ENCODE results near the gene CMTR2. TPM values are rescaled to one million over a fixed set of nuclear protein-coding genes. Genes with fewer than 3 reads are reported as not detected.

The CMTR2 gene
- total RNA-seq, 1 experiment from 2014 or later: 18.0 TPM

DNA sequence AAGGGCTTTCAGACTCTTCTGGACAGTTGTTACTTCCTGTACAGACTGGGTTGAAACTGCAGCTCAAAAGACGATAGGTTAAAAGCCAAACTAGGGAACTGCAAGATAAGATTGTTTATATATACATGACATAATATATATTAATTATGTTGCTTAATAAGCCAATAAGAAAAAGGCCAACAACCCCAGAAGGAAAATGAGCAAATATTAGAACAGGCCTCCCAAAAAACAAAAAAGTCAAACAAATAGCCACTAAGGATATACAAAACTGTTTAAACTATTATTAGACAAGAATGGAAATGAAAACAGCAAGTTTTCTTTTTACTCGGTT is 495 bp upstream of the CMTR2 start:
- no peaks in the 10 kb centered on the region for H3K9me3 ChIP-seq
- no peak for DNase-seq

DNA sequence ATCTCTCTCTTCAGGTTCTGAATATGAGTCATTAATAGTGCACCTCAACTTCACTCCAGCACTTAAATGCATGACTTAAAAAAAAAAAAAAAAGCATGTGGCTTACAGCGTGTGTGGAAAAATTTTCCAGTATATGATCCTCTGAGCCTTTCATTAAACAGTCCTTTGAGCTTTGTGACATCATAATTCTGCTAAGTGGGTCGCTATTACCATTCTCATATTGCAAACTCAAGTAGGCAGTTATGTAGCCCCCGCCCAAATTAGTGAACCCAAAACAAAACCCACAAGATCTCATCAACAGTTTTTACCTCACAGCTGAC is 672 bp downstream of the CMTR2 start:
- DNase-seq: no peak
- Histone ChIP-seq H3K4me3 (peak overlapping the region; percentile 81), H3K9me3 (no peaks in the 10 kb centered on the region), H3K27me3 (no peaks in the 10 kb centered on the region), H3K36me3 (peaks cover 9% of the 10 kb centered on the region)

More for the DNA sequence above, 495 bp upstream of the CMTR2 start:
- H3K4me3 ChIP-seq: peak overlapping the region; percentile 81
- no peaks in the 10 kb centered on the region for H3K27me3 ChIP-seq
- H3K36me3 ChIP-seq: peaks cover 9% of the 10 kb centered on the region

DNA sequence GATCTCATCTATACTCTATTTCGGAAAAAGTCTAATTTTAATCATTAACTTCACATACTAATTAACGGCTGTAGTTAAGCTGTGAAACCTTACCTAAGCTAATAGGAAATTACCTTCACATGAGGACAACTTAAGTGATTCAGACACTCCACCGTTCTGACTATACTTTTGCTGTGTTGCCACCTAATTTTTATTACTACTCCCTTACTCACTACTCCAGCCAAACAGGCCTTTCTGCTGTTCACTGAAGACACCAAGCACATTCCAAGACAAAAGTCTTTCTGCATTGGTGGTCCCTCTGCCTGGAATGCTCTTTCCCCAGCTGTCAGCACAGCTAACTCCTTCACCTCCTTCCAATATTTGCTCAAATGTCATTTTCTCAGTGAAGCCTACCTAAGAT is 1.3 kb downstream of the CMTR2 start:
- Histone ChIP-seq H3K9me3 (no peaks in the 10 kb centered on the region), H3K27me3 (no peaks in the 10 kb centered on the region), H3K36me3 (peaks cover 9% of the 10 kb centered on the region), H3K4me3 (no peak overlapping the region)
- no peak for DNase-seq

GRCh38 chr16:71287454-71287853 is 1.7 kb downstream of the CMTR2 start:
- H3K36me3 ChIP-seq: peaks cover 9% of the 10 kb centered on the region
- DNase-seq: no peak
- H3K4me3 ChIP-seq: no peak overlapping the region
- no peaks in the 10 kb centered on the region for H3K27me3 ChIP-seq
- no peaks in the 10 kb centered on the region for H3K9me3 ChIP-seq

- Histone ChIP-seq H3K9me3 (no peaks in the 10 kb centered on the region), H3K36me3 (peaks cover 9% of the 10 kb centered on the region), H3K27me3 (no peaks in the 10 kb centered on the region)
Observed at GRCh38 chr16:71283612-71284011, 5.6 kb downstream of the CMTR2 start.

GRCh38 chr16:71282943-71283342 is 6.3 kb downstream of the CMTR2 start:
- peaks cover 9% of the 10 kb centered on the region for H3K36me3 ChIP-seq
- DNase-seq: no peak
- no peaks in the 10 kb centered on the region for H3K27me3 ChIP-seq
- no peak overlapping the region for H3K4me3 ChIP-seq
- no peaks in the 10 kb centered on the region for H3K9me3 ChIP-seq

More at GRCh38 chr16:71283612-71284011, 5.6 kb downstream of the CMTR2 start:
- no peak overlapping the region for H3K4me3 ChIP-seq
- DNase-seq: no peak

- H3K4me3 ChIP-seq: no peak overlapping the region
- no peak for DNase-seq
- no peaks in the 10 kb centered on the region for H3K36me3 ChIP-seq
- no peaks in the 10 kb centered on the region for H3K27me3 ChIP-seq
- no peaks in the 10 kb centered on the region for H3K9me3 ChIP-seq
Observed at GRCh38 chr16:71276589-71277334, 12.4 kb downstream of the CMTR2 start.

DNA sequence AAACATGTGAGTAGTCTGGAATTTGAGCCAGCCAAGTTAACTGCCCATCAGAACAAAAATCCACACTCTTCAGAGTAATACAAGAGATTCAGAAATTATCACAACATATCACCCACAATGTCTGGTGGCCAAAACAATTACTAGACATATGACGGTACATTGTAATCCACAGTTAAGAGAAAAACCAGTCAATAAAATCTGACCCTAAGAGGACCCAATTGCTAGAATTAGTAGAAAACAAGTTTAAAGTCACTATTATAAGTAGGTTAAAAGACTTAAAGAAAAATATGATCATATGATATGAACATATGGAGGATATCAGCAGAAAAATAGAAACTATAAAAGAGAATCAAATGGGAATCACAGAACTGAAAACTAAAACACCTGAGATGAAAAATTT is 15.8 kb downstream of the CMTR2 start:
- Histone ChIP-seq H3K27me3 (no peaks in the 10 kb centered on the region), H3K9me3 (no peaks in the 10 kb centered on the region), H3K4me3 (no peak overlapping the region), H3K36me3 (no peaks in the 10 kb centered on the region)
- DNase-seq: no peak

DNA sequence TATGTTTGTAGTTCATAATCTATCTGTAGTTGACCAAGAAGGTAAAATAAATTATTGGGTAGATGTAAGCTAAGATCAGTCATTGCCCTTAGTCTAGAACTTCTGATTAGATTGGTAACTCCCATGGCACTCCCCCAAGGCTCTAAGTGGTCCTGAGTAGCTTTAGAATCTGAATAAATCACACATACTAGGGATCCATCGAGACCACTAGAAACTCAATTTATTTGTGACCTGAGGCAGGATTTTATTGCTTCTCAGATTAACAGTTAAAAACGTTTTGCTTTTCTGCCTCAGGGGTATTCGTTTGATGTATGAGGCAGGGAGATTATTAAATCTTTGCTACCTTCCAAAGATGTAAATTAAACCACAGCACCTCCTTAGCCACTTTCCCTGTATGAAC is 24.9 kb downstream of the CMTR2 start:
- H3K4me3 ChIP-seq: no peak overlapping the region
- DNase-seq: no peak
- no peaks in the 10 kb centered on the region for H3K36me3 ChIP-seq
- no peaks in the 10 kb centered on the region for H3K27me3 ChIP-seq
- H3K9me3 ChIP-seq: no peaks in the 10 kb centered on the region

GRCh38 chr16:71263582-71263981 is 25.6 kb downstream of the CMTR2 start:
- H3K36me3 ChIP-seq: no peaks in the 10 kb centered on the region
- no peak for DNase-seq
- no peak overlapping the region for H3K4me3 ChIP-seq
- no peaks in the 10 kb centered on the region for H3K27me3 ChIP-seq
- H3K9me3 ChIP-seq: no peaks in the 10 kb centered on the region

DNA sequence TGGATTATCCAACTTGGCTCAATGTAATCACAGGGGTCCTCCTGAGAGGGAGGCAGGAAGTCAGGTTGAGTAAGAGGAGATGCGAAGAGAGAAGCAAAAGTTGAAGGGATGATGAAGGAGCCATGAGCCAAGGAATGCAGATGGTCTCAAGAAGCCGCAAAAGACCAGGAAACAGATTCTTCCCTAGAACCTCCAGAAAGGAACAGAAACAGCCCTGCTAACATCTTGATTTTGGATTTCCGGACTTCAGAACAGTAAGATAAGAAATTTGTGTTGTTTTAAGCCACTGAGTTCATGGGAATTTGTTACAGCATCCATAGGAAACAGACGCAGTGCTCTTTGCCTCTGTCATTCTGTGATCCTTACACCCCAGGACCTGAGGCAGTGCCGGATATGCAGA is 26.8 kb downstream of the CMTR2 start:
- Histone ChIP-seq H3K27me3 (no peaks in the 10 kb centered on the region), H3K9me3 (no peaks in the 10 kb centered on the region), H3K4me3 (no peak overlapping the region), H3K36me3 (no peaks in the 10 kb centered on the region)
- no peak for DNase-seq

- Histone ChIP-seq H3K27me3 (no peaks in the 10 kb centered on the region), H3K36me3 (no peaks in the 10 kb centered on the region), H3K9me3 (no peaks in the 10 kb centered on the region), H3K4me3 (no peak overlapping the region)
- no peak for DNase-seq
Observed at GRCh38 chr16:71260995-71261394, 28.2 kb downstream of the CMTR2 start.

- no peak for DNase-seq
Observed at GRCh38 chr16:71259086-71259485, 30.1 kb downstream of the CMTR2 start.

DNA sequence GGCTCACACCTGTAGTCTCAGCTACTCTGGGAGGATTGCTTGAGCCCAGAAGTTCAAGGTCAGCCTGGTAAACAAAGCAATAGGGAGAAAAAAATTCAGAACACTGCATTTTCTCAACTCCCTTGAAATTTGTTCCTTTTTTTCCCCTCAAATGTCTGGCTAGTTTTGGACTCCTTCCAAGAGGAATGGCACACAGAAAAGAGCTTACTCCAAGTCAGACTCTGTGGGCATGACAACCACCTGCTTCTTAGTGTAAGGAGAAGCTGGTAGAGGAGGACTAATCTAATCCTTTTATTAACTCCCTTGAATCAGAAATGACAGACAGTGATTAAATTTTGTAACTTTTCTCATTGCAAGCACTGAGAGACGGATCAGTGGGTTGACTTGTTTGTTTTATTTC is 30.8 kb downstream of the CMTR2 start:
- no peaks in the 10 kb centered on the region for H3K27me3 ChIP-seq
- H3K4me3 ChIP-seq: no peak overlapping the region
- H3K36me3 ChIP-seq: no peaks in the 10 kb centered on the region
- DNase-seq: no peak
- H3K9me3 ChIP-seq: no peaks in the 10 kb centered on the region

More at GRCh38 chr16:71259086-71259485, 30.1 kb downstream of the CMTR2 start:
- Histone ChIP-seq H3K36me3 (no peaks in the 10 kb centered on the region), H3K4me3 (no peak overlapping the region), H3K9me3 (no peaks in the 10 kb centered on the region), H3K27me3 (no peaks in the 10 kb centered on the region)

DNA sequence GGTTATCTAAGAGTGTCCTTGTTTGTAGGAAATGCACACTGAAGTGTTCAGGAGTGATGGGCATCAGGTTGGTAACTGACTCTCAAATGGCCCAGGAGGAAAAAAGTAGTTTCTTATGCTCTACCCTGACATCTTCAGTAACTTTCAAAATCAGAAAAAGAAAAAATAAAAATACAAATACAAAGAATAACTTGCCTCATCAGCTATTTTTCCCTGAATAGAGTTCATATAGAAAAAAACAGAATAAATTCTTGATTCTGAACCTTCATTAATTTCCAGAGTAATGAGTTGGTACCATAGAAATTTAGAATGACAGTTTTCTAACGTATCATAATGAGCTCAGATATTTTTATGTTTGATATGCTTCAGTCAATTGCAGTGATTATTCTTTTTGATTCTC is 31.4 kb downstream of the CMTR2 start:
- Histone ChIP-seq H3K4me3 (no peak overlapping the region), H3K9me3 (no peaks in the 10 kb centered on the region), H3K27me3 (no peaks in the 10 kb centered on the region), H3K36me3 (no peaks in the 10 kb centered on the region)
- DNase-seq: no peak

DNA sequence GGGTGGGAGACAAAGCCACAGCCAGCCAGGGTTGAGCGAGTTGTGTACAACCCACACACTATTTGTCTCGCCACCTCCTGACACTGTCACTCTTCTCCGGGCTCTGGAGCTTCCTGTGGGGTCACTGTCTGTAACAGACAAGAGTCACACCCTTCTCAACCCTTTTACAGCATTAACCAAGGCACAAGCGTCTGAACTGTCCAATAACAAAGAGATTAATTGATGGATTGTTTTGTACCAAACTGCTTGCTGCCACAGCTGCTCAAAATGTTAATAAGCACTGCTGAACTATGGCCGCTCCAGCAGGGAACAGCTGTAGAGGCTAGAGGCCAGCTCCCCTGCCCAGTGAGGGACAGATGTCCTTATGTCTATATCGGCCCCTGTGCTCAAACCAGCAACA is 33.5 kb downstream of the CMTR2 start:
- Histone ChIP-seq H3K36me3 (no peaks in the 10 kb centered on the region), H3K4me3 (no peak overlapping the region), H3K27me3 (no peaks in the 10 kb centered on the region), H3K9me3 (no peaks in the 10 kb centered on the region)
- DNase-seq: no peak

GRCh38 chr16:71254832-71255525 is 34.2 kb downstream of the CMTR2 start:
- DNase-seq: no peak
- no peaks in the 10 kb centered on the region for H3K9me3 ChIP-seq
- no peak overlapping the region for H3K4me3 ChIP-seq
- H3K27me3 ChIP-seq: no peaks in the 10 kb centered on the region
- no peaks in the 10 kb centered on the region for H3K36me3 ChIP-seq

Measured in MG63 (cell line).